ENCODE data around the gene FTO. TPM values are rescaled to one million over a fixed set of nuclear protein-coding genes. Genes with fewer than 3 reads are reported as not detected.

The FTO gene
- total RNA-seq, 4 donors from 2014 or later: 102 to 138 (median 130) TPM

DNA sequence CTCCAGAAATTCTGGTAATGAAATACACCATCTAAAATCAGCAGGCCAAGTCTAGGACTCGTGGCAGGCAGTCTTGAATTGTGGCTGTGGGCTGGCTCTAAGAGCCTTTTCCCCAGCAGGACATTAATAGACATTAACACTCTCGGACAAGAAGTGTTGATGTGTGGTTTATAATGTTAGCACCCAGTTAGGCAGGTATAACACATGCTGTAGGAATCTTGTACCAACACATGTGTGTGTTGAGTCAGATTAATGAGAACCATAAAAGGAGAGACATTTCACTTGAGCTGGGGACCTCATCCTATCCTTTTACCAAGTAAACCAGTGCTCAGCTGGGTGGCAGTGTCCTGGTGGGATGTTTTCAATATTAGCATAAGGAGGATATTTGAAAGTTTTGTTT, 264.5 kb downstream of the FTO start:
- no peak for ATAC-seq

DNA sequence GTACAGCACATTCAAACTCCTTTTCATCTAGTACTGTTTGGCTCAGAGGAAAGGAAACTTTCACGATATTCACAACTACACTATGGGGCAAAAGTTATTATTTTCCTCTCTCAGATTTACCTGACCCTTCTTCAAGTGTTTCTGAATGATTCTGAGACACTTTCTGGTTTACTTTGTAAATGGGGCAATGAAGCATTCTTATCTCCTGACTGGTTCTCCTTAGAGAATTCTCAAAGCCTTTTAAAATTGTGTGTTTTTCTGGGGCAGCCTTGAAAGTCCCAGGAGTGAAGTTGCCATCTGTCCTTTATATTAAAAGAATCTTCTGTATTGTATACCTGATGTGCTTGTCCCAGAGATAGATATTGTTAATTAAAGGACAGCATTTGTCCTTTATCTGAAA, 264.9 kb downstream of the FTO start:
- Histone ChIP-seq H3K9me3 (no peaks in the 10 kb centered on the region), H3K36me3 (no peaks in the 10 kb centered on the region), H3K27ac (no peak overlapping the region), H3K27me3 (no peaks in the 10 kb centered on the region), H3K4me1 (no peaks in the 10 kb centered on the region), H3K4me3 (no peak overlapping the region)
- no peak for ATAC-seq
- no peak for TF ChIP-seq POLR2A (IDR thresholded peaks at IDR 0.05)
- TF ChIP-seq POLR2AphosphoS5 (IDR thresholded peaks at IDR 0.05): no peak
- no peak for TF ChIP-seq EP300 (IDR thresholded peaks at IDR 0.05)
- no peak for TF ChIP-seq CTCF (IDR thresholded peaks at IDR 0.05)
- WGBS, 2 donors (ENCODE audit: low coverage in 1 of 2): 67 to 77% methylated on average over 1 of the region's 1 CpG

More for the DNA sequence above, 264.5 kb downstream of the FTO start:
- H3K4me1 ChIP-seq: no peaks in the 10 kb centered on the region
- WGBS, 2 donors (ENCODE audit: low coverage in 1 of 2): 89% methylated on average over 2 of the region's 2 CpGs; no CpG with 5 or more reads in 1 of the 2 donors
- no peak overlapping the region for H3K4me3 ChIP-seq
- TF ChIP-seq POLR2AphosphoS5 (IDR thresholded peaks at IDR 0.05) (no peak), CTCF (IDR thresholded peaks at IDR 0.05) (no peak), POLR2A (IDR thresholded peaks at IDR 0.05) (no peak), EP300 (IDR thresholded peaks at IDR 0.05) (no peak)
- H3K27ac ChIP-seq: no peak overlapping the region
- no peaks in the 10 kb centered on the region for H3K36me3 ChIP-seq
- H3K9me3 ChIP-seq: no peaks in the 10 kb centered on the region
- no peaks in the 10 kb centered on the region for H3K27me3 ChIP-seq

- Histone ChIP-seq H3K27me3 (no peaks in the 10 kb centered on the region), H3K4me3 (no peak overlapping the region), H3K4me1 (peaks cover 0 to 5% (median 0%) of the 10 kb centered on the region in 3 donors), H3K27ac (no peak overlapping the region), H3K9me3 (no peaks in the 10 kb centered on the region), H3K36me3 (no peaks in the 10 kb centered on the region)
- no peak for ATAC-seq
- TF ChIP-seq CTCF (IDR thresholded peaks at IDR 0.05): no peak
- WGBS, 2 donors (ENCODE audit: low coverage in 1 of 2): 80% methylated on average over 1 to 2 of the region's 5 CpGs
These were observed 267.7 kb downstream of the FTO start for GRCh38 chr16:53971616-53972015.

DNA sequence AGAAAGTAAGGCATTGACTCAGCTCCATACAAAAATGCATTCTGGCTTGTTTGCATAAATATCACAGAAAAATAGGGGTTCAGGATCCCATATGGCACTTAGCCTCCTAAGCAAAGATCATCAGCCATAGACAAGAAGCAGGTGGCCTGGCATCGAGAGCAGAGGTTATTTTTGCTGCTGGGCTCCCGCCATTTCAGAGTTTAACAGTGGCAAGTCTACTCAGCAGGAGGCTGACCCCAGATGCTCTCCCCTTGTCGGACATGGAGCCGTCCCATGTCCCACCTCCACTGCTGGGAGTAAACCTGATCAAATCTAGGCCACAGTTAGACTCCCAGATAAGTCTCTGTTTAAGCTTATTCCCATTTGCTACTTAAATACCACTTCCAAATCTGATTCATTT, 269.1 kb downstream of the FTO start:
- 84 to 87% methylated on average over 2 to 4 of the region's 4 CpGs for WGBS, 2 donors (ENCODE audit: low coverage in 1 of 2)
- no peaks in the 10 kb centered on the region for H3K36me3 ChIP-seq
- H3K9me3 ChIP-seq: no peaks in the 10 kb centered on the region
- no peak overlapping the region for H3K4me3 ChIP-seq
- TF ChIP-seq CTCF (IDR thresholded peaks at IDR 0.05) (no peak), POLR2AphosphoS5 (IDR thresholded peaks at IDR 0.05) (no peak), POLR2A (IDR thresholded peaks at IDR 0.05) (no peak), EP300 (IDR thresholded peaks at IDR 0.05) (no peak)
- no peak overlapping the region for H3K27ac ChIP-seq
- no peak for ATAC-seq
- peaks cover 0 to 5% (median 0%) of the 10 kb centered on the region in 3 donors for H3K4me1 ChIP-seq
- H3K27me3 ChIP-seq: no peaks in the 10 kb centered on the region

- WGBS, 2 donors (ENCODE audit: low coverage in 1 of 2): 64 to 72% methylated on average over 4 of the region's 4 CpGs
- no peaks in the 10 kb centered on the region for H3K36me3 ChIP-seq
- no peak overlapping the region for H3K27ac ChIP-seq
- H3K4me3 ChIP-seq: no peak overlapping the region
- no peak for TF ChIP-seq POLR2AphosphoS5 (IDR thresholded peaks at IDR 0.05)
- no peak for TF ChIP-seq CTCF (IDR thresholded peaks at IDR 0.05)
- TF ChIP-seq EP300 (IDR thresholded peaks at IDR 0.05): no peak
- TF ChIP-seq POLR2A (IDR thresholded peaks at IDR 0.05): no peak
- no peak for ATAC-seq
- H3K27me3 ChIP-seq: no peaks in the 10 kb centered on the region
- no peaks in the 10 kb centered on the region for H3K9me3 ChIP-seq
- peaks cover 0 to 5% (median 0%) of the 10 kb centered on the region in 3 donors for H3K4me1 ChIP-seq
These were observed 270.6 kb downstream of the FTO start for GRCh38 chr16:53974484-53975080.
